ENCODE data around the gene SLC38A2.

DNA sequence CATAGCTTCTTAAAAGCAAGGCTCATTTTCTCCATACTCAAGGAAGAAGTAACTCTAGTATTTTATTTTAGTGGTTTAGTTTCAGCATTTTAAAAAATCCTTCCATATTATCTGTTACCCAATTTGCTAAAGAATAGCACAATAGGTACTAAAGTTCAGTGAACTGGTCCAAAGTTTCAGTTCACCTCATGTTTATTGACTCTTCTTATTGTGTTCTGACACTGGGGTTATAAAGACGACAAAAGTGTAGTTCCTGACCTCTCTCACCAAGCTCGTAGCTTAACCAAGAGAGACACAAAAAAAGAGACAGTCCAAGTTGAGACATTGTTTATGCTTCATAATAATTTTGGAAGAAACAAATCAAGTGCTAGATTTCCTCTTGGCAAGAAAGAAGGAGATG, 40.8 kb upstream of the SLC38A2 start:
- TF ChIP-seq, protein P1, sequence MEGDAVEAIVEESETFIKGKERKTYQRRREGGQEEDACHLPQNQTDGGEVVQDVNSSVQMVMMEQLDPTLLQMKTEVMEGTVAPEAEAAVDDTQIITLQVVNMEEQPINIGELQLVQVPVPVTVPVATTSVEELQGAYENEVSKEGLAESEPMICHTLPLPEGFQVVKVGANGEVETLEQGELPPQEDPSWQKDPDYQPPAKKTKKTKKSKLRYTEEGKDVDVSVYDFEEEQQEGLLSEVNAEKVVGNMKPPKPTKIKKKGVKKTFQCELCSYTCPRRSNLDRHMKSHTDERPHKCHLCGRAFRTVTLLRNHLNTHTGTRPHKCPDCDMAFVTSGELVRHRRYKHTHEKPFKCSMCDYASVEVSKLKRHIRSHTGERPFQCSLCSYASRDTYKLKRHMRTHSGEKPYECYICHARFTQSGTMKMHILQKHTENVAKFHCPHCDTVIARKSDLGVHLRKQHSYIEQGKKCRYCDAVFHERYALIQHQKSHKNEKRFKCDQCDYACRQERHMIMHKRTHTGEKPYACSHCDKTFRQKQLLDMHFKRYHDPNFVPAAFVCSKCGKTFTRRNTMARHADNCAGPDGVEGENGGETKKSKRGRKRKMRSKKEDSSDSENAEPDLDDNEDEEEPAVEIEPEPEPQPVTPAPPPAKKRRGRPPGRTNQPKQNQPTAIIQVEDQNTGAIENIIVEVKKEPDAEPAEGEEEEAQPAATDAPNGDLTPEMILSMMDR (IDR thresholded peaks at IDR 0.05), result no peak
- no peak for TF ChIP-seq EZH2 (IDR thresholded peaks at IDR 0.05; ENCODE audit: borderline replicate concordance, insufficient read depth, low read depth, low read length, poor library complexity, severe bottlenecking)
